ENCODE data around the gene S1PR1. TPM values are rescaled to one million over a fixed set of nuclear protein-coding genes. Genes with fewer than 3 reads are reported as not detected.

The S1PR1 gene
- total RNA-seq, 1 experiment from 2014 or later, result 0.24 TPM

GRCh38 chr1:101264697-101265096, 27.9 kb downstream of the S1PR1 start:
- Histone ChIP-seq H2BK5ac (ENCODE audit: insufficient read length, low read length) (no peak overlapping the region), H3K4me2 (ENCODE audit: insufficient read depth, insufficient read length, low read length) (no peak overlapping the region), H4K20me1 (ENCODE audit: control insufficient read depth, insufficient read depth, insufficient read length) (no peaks in the 10 kb centered on the region), H2AK5ac (ENCODE audit: insufficient read length, low read length) (no peak overlapping the region), H3K79me2 (ENCODE audit: insufficient read depth, low read length) (no peaks in the 10 kb centered on the region), H2BK120ac (ENCODE audit: low read depth, low read length, poor library complexity, severe bottlenecking) (no peak overlapping the region), H4K91ac (ENCODE audit: insufficient read length, low read depth, low read length) (no peak overlapping the region), H2BK20ac (ENCODE audit: low read depth, low read length, poor library complexity, severe bottlenecking) (no peak overlapping the region), H3K23ac (ENCODE audit: insufficient read length, low read depth, low read length) (no peak overlapping the region), H3K18ac (ENCODE audit: insufficient read length, low read depth, low read length) (no peak overlapping the region), H3K56ac (ENCODE audit: insufficient read length, low read depth, low read length) (no peak overlapping the region), H2BK15ac (ENCODE audit: low read depth, low read length) (no peak overlapping the region), H3T11ph (ENCODE audit: low read length) (no peak overlapping the region), H4K8ac (replicated peaks; ENCODE audit: insufficient read length, low read depth, low read length) (no peak overlapping the region), H2AFZ (ENCODE audit: low read length) (no peak overlapping the region), H3K14ac (ENCODE audit: insufficient read depth, low read length) (no peak overlapping the region), H4K5ac (ENCODE audit: insufficient read length, low read depth, low read length) (no peak overlapping the region), H3K4ac (ENCODE audit: low read depth, low read length) (no peak overlapping the region), H3K4me1 (ENCODE audit: insufficient read depth, low read length) (no peaks in the 10 kb centered on the region), H3K23me2 (ENCODE audit: insufficient read length, low read depth, low read length, poor library complexity, severe bottlenecking) (no peaks in the 10 kb centered on the region), H3K79me1 (ENCODE audit: insufficient read depth, low read depth, low read length, poor library complexity, severe bottlenecking) (no peaks in the 10 kb centered on the region), H2BK12ac (ENCODE audit: insufficient read length, low read depth, low read length) (no peak overlapping the region), H3K27ac (ENCODE audit: insufficient read length, low read depth, low read length) (no peak overlapping the region), H3K9ac (ENCODE audit: extremely low read depth, insufficient read length, low read length) (no peak overlapping the region), H3K27me3 (ENCODE audit: insufficient read depth, low read length) (no peaks in the 10 kb centered on the region), H3K9me3 (ENCODE audit: control insufficient read depth, low read depth, low read length) (no peaks in the 10 kb centered on the region)
- H3K27ac Mint-ChIP-seq, result no peak overlapping the region
- no peaks in the 10 kb centered on the region for H3K27me3 Mint-ChIP-seq (ENCODE audit: low read depth)
- peaks cover 12% of the 10 kb centered on the region in 2 experiments for H3K4me1 Mint-ChIP-seq
- no peak overlapping the region for H3K4me3 Mint-ChIP-seq
- no peaks in the 10 kb centered on the region for H3K36me3 Mint-ChIP-seq (ENCODE audit: insufficient read depth in 1 of 3, low read depth in 3 of 3)
- DNase-seq, result no peak
- no peaks in the 10 kb centered on the region for H3K9me3 Mint-ChIP-seq
- no peak for TF ChIP-seq CTCF (conservative IDR thresholded peaks at IDR 0.05)
- WGBS (ENCODE audit: extremely low coverage, insufficient read length, low lambda C conversion rate), result no CpG with 5 or more reads among the region's 2 CpGs

All from H9 (cell line).